Measurements from ENCODE around the gene DCAF7. TPM values are rescaled to one million over a fixed set of nuclear protein-coding genes. Genes with fewer than 3 reads are reported as not detected.

Gene DCAF7
- total RNA-seq, 1 donor from 2014 or later, result 135 TPM

GRCh38 chr17:63639125-63639524 is 88.8 kb downstream of the DCAF7 start:
- no peak for TF ChIP-seq CTCF (IDR thresholded peaks at IDR 0.05; ENCODE audit: unreplicated experiment)
- DNase-seq (ENCODE audit: low spot score, unreplicated experiment), result no peak
- H3K36me3 Mint-ChIP-seq (ENCODE audit: insufficient read depth), result peaks cover 2% of the 10 kb centered on the region

DNA sequence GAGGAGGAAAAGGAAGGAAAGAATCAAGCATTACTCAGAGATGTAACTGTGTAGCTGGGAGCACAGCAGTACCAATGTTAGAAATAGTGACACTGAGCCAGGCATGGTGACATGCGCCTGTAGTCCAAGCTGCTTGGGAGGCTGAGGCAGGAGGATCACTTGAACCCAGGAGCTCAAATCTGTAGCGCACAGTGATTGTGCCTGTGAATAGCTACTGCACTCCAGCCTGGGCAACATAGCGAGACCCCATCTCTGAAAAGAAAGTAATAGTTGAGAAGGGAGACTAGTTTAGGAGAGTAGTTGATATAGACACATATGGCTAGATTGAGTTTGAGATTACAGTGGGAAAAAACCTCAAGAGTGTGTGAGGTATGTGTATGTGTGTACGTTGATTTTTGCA is 89.8 kb downstream of the DCAF7 start:
- no peak for DNase-seq (ENCODE audit: low spot score, unreplicated experiment)
- H3K4me3 Mint-ChIP-seq (ENCODE audit: low read depth), result no peak overlapping the region
- no peaks in the 10 kb centered on the region for H3K9me3 Mint-ChIP-seq (ENCODE audit: low read depth)
- TF ChIP-seq CTCF (IDR thresholded peaks at IDR 0.05; ENCODE audit: unreplicated experiment), result no peak
- no peaks in the 10 kb centered on the region for H3K27me3 Mint-ChIP-seq
- H3K36me3 Mint-ChIP-seq (ENCODE audit: insufficient read depth), result peaks cover 1% of the 10 kb centered on the region
- peaks cover 4% of the 10 kb centered on the region for H3K4me1 Mint-ChIP-seq (ENCODE audit: low read depth)
- H3K27ac Mint-ChIP-seq, result no peak overlapping the region

More at GRCh38 chr17:63639125-63639524, 88.8 kb downstream of the DCAF7 start:
- no peaks in the 10 kb centered on the region for H3K27me3 Mint-ChIP-seq
- peak overlapping the region; percentile 48 for H3K27ac Mint-ChIP-seq
- peaks cover 5% of the 10 kb centered on the region for H3K4me1 Mint-ChIP-seq (ENCODE audit: low read depth)
- no peak overlapping the region for H3K4me3 Mint-ChIP-seq (ENCODE audit: low read depth)
- no peaks in the 10 kb centered on the region for H3K9me3 Mint-ChIP-seq (ENCODE audit: low read depth)

DNA sequence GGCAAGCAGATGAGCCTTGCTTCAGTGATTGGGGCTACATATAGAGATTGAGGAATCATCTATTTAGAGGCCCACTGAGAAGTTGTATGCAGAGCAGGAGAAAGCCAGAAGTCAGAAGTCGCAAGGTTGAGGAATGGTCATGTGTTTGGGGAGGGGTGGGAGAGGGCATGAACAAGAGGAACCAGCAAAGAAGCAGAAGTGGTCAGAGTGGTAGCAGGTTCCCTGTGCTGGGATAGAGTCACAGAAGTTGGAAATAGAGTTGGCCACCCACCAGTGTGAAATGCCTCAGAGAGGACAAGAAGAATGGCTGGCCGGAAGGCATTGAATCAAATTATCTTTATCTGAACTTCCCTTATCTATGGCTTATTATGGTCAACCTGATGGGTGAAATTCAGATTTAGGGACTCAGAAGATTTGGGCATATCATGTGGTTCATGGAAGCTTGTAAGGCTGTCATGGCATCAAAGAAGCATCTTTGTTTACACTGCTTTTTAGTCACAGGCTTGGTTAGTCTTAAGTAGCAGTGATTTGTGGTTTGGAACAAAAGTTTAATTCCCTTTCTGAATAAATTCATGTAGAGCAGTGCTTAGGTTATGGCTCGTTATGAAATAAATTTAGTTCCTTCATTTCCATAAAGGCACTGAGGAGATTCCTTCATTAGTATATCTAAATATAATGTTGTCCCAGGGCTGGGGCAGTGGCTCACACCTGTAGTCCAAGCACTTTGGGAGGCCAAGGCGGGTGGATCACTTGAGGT is 91.6 kb downstream of the DCAF7 start:
- TF ChIP-seq CTCF (IDR thresholded peaks at IDR 0.05; ENCODE audit: unreplicated experiment), result no peak
- Mint-ChIP-seq H3K27me3 (no peaks in the 10 kb centered on the region), H3K36me3 (ENCODE audit: insufficient read depth) (no peaks in the 10 kb centered on the region), H3K4me1 (ENCODE audit: low read depth) (peaks cover 4% of the 10 kb centered on the region), H3K27ac (no peak overlapping the region), H3K9me3 (ENCODE audit: low read depth) (no peaks in the 10 kb centered on the region), H3K4me3 (ENCODE audit: low read depth) (no peak overlapping the region)
- DNase-seq (ENCODE audit: low spot score, unreplicated experiment), result no peak

Other genes starting within 250 kb of the DCAF7 start
- gene CYB561, start 104.2 kb upstream of the DCAF7 start, total RNA-seq, result 34.5 and 37.3 TPM in 2 replicates
- gene ACE, start 73.4 kb upstream of the DCAF7 start, total RNA-seq, result 6.4 and 6.8 TPM in 2 replicates
- 12.0 and 13.2 TPM in 2 replicates for gene KCNH6, start 27.1 kb upstream of the DCAF7 start, total RNA-seq
- 18.2 and 19.2 TPM in 2 replicates for gene TACO1, start 50.4 kb downstream of the DCAF7 start, total RNA-seq
- 19.1 and 22.0 TPM in 2 replicates for gene MAP3K3, start 71.9 kb downstream of the DCAF7 start, total RNA-seq
- gene LIMD2, start 149.6 kb downstream of the DCAF7 start, total RNA-seq, result 109 and 113 TPM in 2 replicates
- 49.7 and 52.0 TPM in 2 replicates for gene STRADA, start 191.3 kb downstream of the DCAF7 start, total RNA-seq
- gene CCDC47, start 223.1 kb downstream of the DCAF7 start, total RNA-seq, result 65.2 and 68.4 TPM in 2 replicates
- 181 and 189 TPM in 2 replicates for gene DDX42, start 223.7 kb downstream of the DCAF7 start, total RNA-seq